ENCODE measurements around the gene LSR.

DNA sequence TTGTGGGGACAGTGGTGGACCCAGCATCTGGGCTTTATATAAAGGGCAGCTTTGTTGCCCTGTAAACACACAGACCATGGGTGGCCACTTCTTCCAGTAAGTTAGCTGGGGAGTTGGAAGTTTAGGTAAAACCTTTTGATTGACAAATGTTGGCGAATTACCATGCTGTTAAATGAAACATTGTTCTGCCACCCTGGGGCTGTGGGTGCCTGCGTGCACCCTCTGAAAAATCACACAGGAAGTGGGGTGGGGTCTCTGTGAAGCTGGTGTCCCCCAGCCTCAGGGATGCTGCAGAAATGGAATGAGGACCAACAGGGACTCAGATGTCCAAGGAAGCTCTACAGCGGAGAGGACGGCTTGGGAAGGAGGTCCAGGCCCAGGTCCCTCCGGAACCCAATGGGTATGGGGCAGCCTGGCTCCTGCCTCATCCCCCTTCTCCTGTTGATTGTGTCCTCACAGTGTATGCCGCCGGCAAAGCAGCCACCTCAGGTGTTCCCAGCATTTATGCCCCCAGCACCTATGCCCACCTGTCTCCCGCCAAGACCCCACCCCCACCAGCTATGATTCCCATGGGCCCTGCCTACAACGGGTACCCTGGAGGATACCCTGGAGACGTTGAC is 17.2 kb downstream of the LSR start:
- TF ChIP-seq EP300 (conservative IDR thresholded peaks at IDR 0.05; ENCODE audit: poor library complexity, severe bottlenecking) (no peak), EZH2 (IDR thresholded peaks at IDR 0.05; ENCODE audit: borderline replicate concordance, insufficient read depth, low read length, poor library complexity, severe bottlenecking) (no peak)
- TF ChIP-seq, protein P1, sequence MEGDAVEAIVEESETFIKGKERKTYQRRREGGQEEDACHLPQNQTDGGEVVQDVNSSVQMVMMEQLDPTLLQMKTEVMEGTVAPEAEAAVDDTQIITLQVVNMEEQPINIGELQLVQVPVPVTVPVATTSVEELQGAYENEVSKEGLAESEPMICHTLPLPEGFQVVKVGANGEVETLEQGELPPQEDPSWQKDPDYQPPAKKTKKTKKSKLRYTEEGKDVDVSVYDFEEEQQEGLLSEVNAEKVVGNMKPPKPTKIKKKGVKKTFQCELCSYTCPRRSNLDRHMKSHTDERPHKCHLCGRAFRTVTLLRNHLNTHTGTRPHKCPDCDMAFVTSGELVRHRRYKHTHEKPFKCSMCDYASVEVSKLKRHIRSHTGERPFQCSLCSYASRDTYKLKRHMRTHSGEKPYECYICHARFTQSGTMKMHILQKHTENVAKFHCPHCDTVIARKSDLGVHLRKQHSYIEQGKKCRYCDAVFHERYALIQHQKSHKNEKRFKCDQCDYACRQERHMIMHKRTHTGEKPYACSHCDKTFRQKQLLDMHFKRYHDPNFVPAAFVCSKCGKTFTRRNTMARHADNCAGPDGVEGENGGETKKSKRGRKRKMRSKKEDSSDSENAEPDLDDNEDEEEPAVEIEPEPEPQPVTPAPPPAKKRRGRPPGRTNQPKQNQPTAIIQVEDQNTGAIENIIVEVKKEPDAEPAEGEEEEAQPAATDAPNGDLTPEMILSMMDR (IDR thresholded peaks at IDR 0.05; ENCODE audit: poor library complexity, severe bottlenecking), result no peak
- TF ChIP-seq, protein P2, sequence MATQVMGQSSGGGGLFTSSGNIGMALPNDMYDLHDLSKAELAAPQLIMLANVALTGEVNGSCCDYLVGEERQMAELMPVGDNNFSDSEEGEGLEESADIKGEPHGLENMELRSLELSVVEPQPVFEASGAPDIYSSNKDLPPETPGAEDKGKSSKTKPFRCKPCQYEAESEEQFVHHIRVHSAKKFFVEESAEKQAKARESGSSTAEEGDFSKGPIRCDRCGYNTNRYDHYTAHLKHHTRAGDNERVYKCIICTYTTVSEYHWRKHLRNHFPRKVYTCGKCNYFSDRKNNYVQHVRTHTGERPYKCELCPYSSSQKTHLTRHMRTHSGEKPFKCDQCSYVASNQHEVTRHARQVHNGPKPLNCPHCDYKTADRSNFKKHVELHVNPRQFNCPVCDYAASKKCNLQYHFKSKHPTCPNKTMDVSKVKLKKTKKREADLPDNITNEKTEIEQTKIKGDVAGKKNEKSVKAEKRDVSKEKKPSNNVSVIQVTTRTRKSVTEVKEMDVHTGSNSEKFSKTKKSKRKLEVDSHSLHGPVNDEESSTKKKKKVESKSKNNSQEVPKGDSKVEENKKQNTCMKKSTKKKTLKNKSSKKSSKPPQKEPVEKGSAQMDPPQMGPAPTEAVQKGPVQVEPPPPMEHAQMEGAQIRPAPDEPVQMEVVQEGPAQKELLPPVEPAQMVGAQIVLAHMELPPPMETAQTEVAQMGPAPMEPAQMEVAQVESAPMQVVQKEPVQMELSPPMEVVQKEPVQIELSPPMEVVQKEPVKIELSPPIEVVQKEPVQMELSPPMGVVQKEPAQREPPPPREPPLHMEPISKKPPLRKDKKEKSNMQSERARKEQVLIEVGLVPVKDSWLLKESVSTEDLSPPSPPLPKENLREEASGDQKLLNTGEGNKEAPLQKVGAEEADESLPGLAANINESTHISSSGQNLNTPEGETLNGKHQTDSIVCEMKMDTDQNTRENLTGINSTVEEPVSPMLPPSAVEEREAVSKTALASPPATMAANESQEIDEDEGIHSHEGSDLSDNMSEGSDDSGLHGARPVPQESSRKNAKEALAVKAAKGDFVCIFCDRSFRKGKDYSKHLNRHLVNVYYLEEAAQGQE (IDR thresholded peaks at IDR 0.05; ENCODE audit: borderline replicate concordance), result no peak
